ENCODE data around the gene FAM8A1. TPM values are rescaled to one million over a fixed set of nuclear protein-coding genes. Genes with fewer than 3 reads are reported as not detected.

FAM8A1 gene
- total RNA-seq, 1 experiment from 2014 or later = 26.2 TPM

DNA sequence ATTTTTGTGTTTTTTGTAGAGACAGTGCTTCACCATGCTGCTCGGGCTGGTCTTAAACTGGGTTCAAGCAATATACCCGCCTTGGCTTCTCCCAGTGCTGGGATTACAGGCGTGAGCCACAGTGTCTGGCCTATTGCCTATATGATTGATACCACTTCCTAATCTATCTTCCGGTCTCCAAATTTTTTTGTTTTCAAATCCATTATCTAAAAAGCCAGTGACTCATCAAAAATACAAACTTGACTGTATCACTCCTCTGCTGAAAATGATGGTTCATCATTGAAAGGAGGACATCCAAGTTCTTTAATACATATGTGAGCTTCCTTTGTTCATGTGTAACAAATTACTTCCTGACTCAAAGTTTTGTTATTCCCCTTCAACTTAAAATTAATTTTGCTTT is 35.5 kb downstream of the FAM8A1 start:
- no peak for DNase-seq (ENCODE audit: low read depth, low spot score)
- in situ Hi-C loops (cut with HindIII; ENCODE audit: low pct_unique_long_range_greater_than_20kb, low sequenced_read_pairs) = no loop called here

DNA sequence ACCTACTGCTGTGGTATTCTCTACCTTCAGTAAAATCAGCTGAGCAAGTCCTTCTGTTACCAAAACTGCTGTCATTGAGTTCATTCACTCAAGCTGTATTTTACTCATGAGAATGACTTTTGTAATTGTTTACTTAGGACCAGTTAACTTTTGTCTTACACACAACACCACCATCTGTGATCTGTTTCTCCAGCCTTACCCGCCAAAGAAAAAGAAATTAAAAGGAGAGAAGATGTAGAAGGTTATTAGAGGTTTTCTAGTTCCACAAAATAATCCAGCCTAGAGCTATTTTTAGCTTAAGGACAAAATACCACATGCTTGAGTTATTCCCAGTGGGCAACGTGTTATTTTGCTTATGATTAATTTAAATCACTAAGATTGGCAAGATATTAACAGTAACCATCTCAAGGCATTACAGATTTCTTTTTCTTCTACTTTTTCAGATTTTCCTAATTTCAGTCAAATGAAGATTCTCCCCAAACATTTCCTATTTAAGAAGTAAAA is 38.2 kb downstream of the FAM8A1 start:
- in situ Hi-C loops (cut with HindIII; ENCODE audit: low pct_unique_long_range_greater_than_20kb, low sequenced_read_pairs) = no loop called here
- DNase-seq (ENCODE audit: low read depth, low spot score) = no peak

DNA sequence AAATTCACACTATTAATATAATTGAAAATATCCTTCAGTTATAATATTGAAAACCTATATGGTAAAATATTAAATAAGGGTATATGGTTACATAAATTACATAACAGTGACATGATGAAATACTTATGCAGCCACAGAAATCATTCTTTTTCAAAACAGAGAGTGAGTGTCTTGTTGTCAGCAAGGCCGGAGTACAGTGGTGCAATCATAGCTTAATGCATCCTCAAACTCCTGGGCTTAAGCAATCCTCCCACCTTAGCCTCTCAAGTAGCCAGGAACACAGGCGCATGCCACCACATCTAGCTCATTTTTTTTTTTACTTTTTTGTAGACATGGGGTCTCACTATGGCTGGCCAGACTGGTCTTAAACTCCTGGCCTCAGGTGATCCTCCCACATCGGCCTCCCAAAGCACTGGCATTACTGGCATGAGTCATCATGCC is 40.4 kb downstream of the FAM8A1 start:
- in situ Hi-C loops (cut with HindIII; ENCODE audit: low pct_unique_long_range_greater_than_20kb, low sequenced_read_pairs) = no loop called here
- peak; percentile 16 for DNase-seq (ENCODE audit: low read depth, low spot score)

DNA sequence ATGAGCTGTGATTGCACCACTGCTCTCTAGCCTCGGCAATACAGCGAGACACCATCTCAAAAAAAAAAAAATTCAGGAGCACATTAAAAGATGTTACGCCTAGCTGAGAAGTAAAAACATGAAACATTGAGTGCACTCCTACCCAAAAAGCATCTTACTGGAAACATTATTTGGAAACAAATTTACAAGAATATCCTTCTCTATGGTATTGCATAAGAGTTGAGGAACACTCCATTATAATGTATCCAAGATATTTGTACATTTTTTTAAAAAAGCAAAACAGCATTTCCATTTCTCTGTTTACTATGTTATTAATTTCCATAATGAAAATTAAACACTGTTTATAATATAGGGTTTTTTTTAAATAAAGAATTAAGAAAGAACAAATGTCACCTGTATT is 48.6 kb downstream of the FAM8A1 start:
- in situ Hi-C loops (cut with HindIII; ENCODE audit: low pct_unique_long_range_greater_than_20kb, low sequenced_read_pairs) = no loop called here
- no peak for DNase-seq (ENCODE audit: low read depth, low spot score)

DNA sequence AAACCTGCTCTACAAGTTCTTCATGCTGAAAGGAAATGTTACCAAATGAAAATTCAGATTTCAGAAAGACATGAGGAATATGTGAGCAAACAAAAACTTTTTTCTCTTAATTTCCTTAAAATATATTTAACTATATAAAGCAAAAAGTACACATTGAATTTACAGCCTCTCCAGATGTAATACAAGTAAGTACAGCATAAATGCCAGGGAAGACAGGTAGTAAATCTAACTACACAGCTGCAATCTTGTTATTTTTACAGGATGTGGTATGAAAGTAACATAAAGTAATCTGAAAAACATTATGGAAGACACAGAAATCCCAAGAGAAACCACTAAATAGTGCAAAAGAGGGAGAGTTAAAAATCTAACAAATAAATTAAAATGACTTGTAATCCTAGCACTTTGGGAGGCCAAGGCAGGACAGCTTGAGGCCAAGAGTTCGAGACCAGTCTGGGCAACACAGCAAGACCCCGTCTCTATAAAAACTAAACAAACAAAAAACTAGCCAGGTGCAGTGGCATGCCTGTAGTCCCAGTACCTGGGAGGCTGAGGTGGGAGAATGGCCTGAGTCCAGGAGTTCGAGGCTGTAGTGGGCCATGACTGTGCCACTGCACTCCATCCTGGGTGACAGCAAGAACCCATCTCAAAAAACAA is 50.7 kb downstream of the FAM8A1 start:
- DNase-seq (ENCODE audit: low read depth, low spot score) = no peak
- in situ Hi-C loops (cut with HindIII; ENCODE audit: low pct_unique_long_range_greater_than_20kb, low sequenced_read_pairs) = no loop called here

DNA sequence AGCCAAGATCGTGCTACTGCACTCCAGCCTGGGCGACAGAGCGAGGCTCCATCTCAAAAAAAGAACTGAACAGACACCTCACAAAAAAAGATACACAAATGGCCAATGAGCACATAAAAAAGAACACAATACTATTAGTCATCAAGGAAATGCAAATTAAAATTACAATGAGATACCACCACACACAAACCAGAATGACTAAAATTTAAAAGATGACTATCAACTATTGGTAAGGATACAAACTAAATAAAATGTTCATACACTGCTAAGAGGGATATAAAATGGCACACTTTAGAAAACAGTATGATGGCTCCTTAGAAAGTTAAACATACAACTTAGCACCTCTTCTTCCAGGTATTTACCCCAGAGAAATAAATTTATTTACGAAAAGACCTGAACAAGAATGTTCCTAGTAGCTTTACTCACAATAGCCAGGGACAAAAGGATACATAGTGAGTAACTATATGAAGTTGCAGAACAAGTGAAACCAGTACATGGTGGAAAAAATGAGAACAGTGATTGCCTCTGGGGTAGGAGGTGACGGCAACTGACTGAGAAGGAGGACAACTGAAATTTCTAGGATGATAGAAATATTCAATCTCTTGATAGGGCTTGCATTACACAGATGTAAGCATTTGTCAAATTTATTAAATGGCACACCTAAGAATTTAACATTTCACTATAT is 53.2 kb downstream of the FAM8A1 start:
- no peak for DNase-seq (ENCODE audit: low read depth, low spot score)
- in situ Hi-C loops (cut with HindIII; ENCODE audit: low pct_unique_long_range_greater_than_20kb, low sequenced_read_pairs) = no loop called here

DNA sequence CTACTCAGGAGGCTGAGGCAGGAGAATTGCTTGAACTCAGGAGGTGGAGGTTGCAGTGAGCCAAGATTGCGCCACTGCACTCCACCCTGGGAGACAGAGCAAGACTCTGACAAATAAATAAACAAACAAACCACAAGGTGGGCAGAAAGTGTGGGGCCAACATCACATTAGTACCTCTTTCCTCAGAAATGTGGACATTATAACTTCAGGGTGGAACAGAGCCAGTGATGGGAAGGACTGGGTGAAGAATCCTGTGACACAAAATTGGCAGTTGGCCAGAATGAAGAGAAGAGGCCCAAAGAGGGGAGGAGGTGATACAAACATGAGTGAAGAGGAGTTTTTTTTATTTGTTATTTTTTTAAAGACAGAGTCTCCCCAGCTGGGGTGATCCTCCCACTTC is 56.0 kb downstream of the FAM8A1 start:
- in situ Hi-C loops (cut with HindIII; ENCODE audit: low pct_unique_long_range_greater_than_20kb, low sequenced_read_pairs) = no loop called here
- peak; percentile 28 for DNase-seq (ENCODE audit: low read depth, low spot score)

DNA sequence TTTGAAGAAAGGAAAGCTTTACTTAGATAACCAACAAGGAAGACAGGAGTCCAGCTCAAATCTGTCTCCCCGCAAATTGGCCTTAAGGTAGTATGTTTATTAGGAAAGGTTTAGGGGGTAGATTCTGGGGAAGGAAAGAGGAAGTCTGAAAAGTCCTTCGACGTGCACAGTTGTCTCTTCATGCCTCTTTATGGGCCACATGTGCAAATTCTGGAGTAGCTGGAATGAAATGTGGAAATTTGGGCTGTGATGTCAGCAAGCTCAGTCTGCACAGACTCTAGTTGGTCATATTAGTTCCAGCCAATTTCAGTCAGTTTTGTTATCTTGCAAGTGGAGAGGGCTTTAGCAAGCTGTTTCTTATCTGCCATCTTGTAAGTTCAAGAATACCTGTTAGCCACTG is 56.5 kb downstream of the FAM8A1 start:
- DNase-seq (ENCODE audit: low read depth, low spot score) = no peak
- in situ Hi-C loops (cut with HindIII; ENCODE audit: low pct_unique_long_range_greater_than_20kb, low sequenced_read_pairs) = no loop called here

Small RNA genes lying within 50 kb of the gene (small RNA-seq; reads per million reads assigned to genes)
- gene RNU6-190P (0 reads per million in 2 experiments), gene SUMO2P13 (0 reads per million in 2 experiments)

Other genes with a start within 250 kb of the FAM8A1 start
- gene CAP2, start 206.7 kb upstream of the FAM8A1 start, total RNA-seq (2014; rRNA removed; shearing (Covaris generic)) = 21.3 and 21.8 TPM in 2 replicates
- 42.1 and 49.0 TPM in 2 replicates for gene NUP153, start 106.6 kb downstream of the FAM8A1 start, total RNA-seq (2014; rRNA removed; shearing (Covaris generic))

Measured in SK-MEL-5 (cell line).